Caco-2 (cell line): ENCODE measurements around the gene MADD. TPM values are rescaled to one million over a fixed set of nuclear protein-coding genes. Genes with fewer than 3 reads are reported as not detected.

Source experiments
- BruUV-seq: library from RNA; stranded (reverse); fragments of 400-500 nt; replicated peaks from 2 replicates; lab custom pipeline; 2021; lab: Mats Ljungman, UMichigan
- CTCF ChIA-PET: fragments of 300-600 bp; sonication (Branson Sonifier 250); formaldehyde crosslinking; loops from one replicate; lab custom pipeline; 2022; ENCODE audit warnings: antibody characterized with exemption; lab: Charles Lee
- POLR2A ChIA-PET: fragments of 300-600 bp; sonication (Branson Sonifier 250); formaldehyde crosslinking; loops from one replicate; lab custom pipeline; 2022; ENCODE audit warnings: antibody characterized with exemption; lab: Charles Lee
- DNase-seq, 2 experiments: peaks; one replicate each; pipeline versions ENCODE4 v3.0.0 to v3.0.0-alpha.2; 2020 to 2022
- H3K27me3 ChIP-seq: replicated peaks from 2 replicates; pipeline ENCODE4 v1.6.0; 2011; ENCODE audit warnings: low read length; ENCODE audit not compliant: control insufficient read depth, insufficient read depth
- H3K36me3 ChIP-seq: 2 replicates; pipeline ENCODE4 v1.5.1; 2011; ENCODE audit warnings: low read length; ENCODE audit not compliant: control insufficient read depth, insufficient read depth
- H3K4me1 ChIP-seq: fragments of 250-450 bp; sonication (Bioruptor Pico); 2 replicates; pipeline ENCODE4 v1.5.1; 2020; ENCODE audit warnings: mild to moderate bottlenecking
- H3K4me3 ChIP-seq: 2 replicates; pipeline ENCODE4 v1.5.1; 2011; ENCODE audit warnings: low read depth, mild to moderate bottlenecking, control low read depth, low read length
- H3K9me3 ChIP-seq: fragments of 250-450 bp; sonication (Bioruptor Pico); 2 replicates; pipeline ENCODE4 v1.5.1; 2020; ENCODE audit warnings: mild to moderate bottlenecking, moderate library complexity
- H3K27ac Mint-ChIP-seq: one replicate; pipeline ENCODE4 v1.8.0; 2022; ENCODE audit warnings: mixed read lengths; ENCODE audit not compliant: unreplicated experiment
- H3K27me3 Mint-ChIP-seq: one replicate; pipeline ENCODE4 v1.8.0; 2022; ENCODE audit warnings: mixed read lengths; ENCODE audit not compliant: insufficient read depth, unreplicated experiment
- H3K36me3 Mint-ChIP-seq: one replicate; pipeline ENCODE4 v1.8.0; 2022; ENCODE audit warnings: mild to moderate bottlenecking, mixed read lengths; ENCODE audit not compliant: insufficient read depth, unreplicated experiment
- H3K4me1 Mint-ChIP-seq: one replicate; pipeline ENCODE4 v1.8.0; 2022; ENCODE audit warnings: low read depth, mixed read lengths; ENCODE audit not compliant: unreplicated experiment
- H3K4me3 Mint-ChIP-seq: one replicate; pipeline ENCODE4 v1.8.0; 2022; ENCODE audit warnings: mild to moderate bottlenecking, moderate library complexity, mixed read lengths; ENCODE audit not compliant: unreplicated experiment
- H3K9me3 Mint-ChIP-seq: one replicate; pipeline ENCODE4 v1.8.0; 2022; ENCODE audit warnings: mixed read lengths; ENCODE audit not compliant: unreplicated experiment
- intact Hi-C: fragments of 100-400 bp; cut with micrococcal nuclease; formaldehyde crosslinking; loops from one replicate; pipeline ENCODE4 v1.10.0; 2022; ENCODE audit not compliant: unreplicated experiment
- total RNA-seq: library from RNA; stranded (reverse); gene quantifications from 2 replicates; pipeline ENCODE4 v1.2.3, GENCODE V29; 2022
- TF ChIP-seq, protein P1 (sequence below), 2 experiments: fragments of 200-600 bp in 1 of 2; IDR thresholded peaks; 1 replicate in 1 of 2; 2 replicates in 1 of 2; pipeline versions ENCODE4 v1.5.1 to v1.8.0; 2011 to 2022; ENCODE audit warnings: antibody characterized with exemption in 1 of 2, control low read depth in 1 of 2, inconsistent platforms in 1 of 2, low read depth in 1 of 2, low read length in 1 of 2, mild to moderate bottlenecking in 1 of 2, moderate library complexity in 1 of 2; ENCODE audit not compliant: insufficient read depth in 1 of 2, severe bottlenecking in 1 of 2, unreplicated experiment in 1 of 2

Gene MADD
- total RNA-seq, 1 experiment from 2014 or later = 63.8 TPM

DNA sequence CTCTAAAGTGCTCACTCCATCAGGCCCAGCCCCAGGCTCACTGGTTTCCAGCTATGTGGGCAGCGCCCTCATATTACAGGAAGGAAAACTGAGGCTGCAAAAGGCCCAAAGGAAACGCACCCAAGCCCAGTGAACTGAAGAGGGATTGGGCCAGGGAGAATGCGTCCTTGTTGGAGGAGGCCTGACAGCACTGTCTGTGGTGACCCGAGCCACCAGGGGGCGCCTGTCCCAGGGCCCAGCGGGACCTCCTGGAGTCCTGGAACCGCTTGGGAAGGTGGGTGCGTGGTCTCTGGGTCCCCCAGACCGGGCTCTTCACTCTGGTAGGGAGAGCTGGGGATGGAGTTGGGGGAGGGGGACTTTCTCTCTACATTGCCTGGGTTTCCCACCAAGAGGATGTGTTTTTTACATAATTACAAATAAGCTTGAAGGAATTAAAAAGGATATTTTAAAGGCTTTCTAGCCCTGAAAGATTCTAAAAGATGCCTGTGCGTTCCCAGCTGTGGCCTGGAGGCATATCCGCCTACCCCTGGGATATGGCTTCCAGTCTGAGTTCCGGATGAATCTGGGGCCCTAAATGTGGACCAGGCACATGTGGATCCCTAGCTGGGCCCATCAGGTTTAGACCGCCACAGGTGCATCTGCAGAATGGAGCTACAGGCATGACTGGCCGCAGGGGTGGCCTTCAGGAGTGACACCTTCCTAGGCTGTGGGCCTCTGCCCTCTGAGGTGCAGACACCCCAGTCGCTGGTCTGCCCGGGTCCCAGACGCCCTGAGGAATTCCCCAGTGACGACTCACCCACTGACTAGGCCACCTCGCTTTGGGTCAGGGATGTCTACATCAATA is 104.2 kb downstream of the MADD start:
- TF ChIP-seq, protein P1, sequence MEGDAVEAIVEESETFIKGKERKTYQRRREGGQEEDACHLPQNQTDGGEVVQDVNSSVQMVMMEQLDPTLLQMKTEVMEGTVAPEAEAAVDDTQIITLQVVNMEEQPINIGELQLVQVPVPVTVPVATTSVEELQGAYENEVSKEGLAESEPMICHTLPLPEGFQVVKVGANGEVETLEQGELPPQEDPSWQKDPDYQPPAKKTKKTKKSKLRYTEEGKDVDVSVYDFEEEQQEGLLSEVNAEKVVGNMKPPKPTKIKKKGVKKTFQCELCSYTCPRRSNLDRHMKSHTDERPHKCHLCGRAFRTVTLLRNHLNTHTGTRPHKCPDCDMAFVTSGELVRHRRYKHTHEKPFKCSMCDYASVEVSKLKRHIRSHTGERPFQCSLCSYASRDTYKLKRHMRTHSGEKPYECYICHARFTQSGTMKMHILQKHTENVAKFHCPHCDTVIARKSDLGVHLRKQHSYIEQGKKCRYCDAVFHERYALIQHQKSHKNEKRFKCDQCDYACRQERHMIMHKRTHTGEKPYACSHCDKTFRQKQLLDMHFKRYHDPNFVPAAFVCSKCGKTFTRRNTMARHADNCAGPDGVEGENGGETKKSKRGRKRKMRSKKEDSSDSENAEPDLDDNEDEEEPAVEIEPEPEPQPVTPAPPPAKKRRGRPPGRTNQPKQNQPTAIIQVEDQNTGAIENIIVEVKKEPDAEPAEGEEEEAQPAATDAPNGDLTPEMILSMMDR (IDR thresholded peaks at IDR 0.05; ENCODE audit: insufficient read depth in 1 of 2, low read depth in 1 of 2, low read length in 1 of 2, severe bottlenecking in 1 of 2, unreplicated experiment in 1 of 2) = peak; percentile 95 to 96
- no peak overlapping the region for H3K4me3 ChIP-seq
- no peak overlapping the region for H3K4me3 Mint-ChIP-seq
- intact Hi-C loops = loop anchor here (1.0 to 10.0 kb wide), 4 partner anchors 34 to 481 kb away; partner anchors contain the start of gene SLC39A13
- no peaks in the 10 kb centered on the region for H3K9me3 ChIP-seq
- BruUV-seq = no TSS peak
- peaks cover 4% of the 10 kb centered on the region; the same call in 1 of the 2 replicates for H3K4me1 ChIP-seq
- H3K27ac Mint-ChIP-seq = no peak overlapping the region
- ChIA-PET CTCF (interaction anchor here (0.7 to 1.2 kb wide), 7 partner anchors 34 to 479 kb away, joined by 3 to 5 read pairs (median 3); partner anchors contain the start of gene PSMC3), POLR2A (no interaction called here)
- no peaks in the 10 kb centered on the region for H3K36me3 ChIP-seq
- H3K4me1 Mint-ChIP-seq = peaks cover 7% of the 10 kb centered on the region
- H3K9me3 Mint-ChIP-seq = no peaks in the 10 kb centered on the region
- H3K27me3 ChIP-seq = no peaks in the 10 kb centered on the region
- peak; percentile 78 to 88 for DNase-seq
- H3K27me3 Mint-ChIP-seq = no peaks in the 10 kb centered on the region
- no peaks in the 10 kb centered on the region for H3K36me3 Mint-ChIP-seq

DNA sequence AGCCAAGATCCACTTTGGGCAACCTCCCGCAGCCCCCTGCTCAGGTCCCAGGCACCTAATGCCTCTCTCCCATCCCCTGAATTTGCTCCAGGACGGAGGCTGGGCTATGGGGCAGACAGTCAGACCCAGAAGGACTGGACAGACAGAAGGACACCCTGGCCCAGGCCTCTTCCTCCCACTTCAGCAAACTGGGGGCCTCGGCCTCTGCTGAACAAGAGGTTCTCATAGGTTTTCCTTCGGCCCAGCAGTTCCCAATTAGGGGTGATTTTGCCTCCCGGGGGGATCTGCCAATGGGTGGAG is 104.7 kb downstream of the MADD start:
- POLR2A ChIA-PET = no interaction called here
- intact Hi-C loops = loop anchor here (1.0 to 10.0 kb wide), 4 partner anchors 34 to 480 kb away; partner anchors contain the start of gene SLC39A13

DNA sequence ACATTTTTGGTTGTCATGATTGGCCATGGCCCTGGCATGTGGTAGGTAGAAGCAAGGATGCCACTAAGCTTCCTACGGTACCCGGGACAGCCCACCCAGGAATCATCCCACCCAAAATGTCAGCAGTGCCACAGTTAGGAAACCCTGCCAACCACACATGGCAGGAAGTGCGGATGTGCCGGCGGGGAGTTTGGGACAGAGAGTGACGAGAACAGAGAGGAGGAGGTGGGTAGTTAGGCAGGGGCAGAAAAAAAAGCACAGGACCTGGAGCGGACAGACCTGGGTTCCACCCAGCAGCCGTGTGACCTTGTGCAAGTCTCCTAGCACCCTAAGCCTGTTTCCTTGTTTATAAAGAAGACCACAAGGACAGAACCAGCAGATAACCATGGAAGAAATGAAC is 105.1 kb downstream of the MADD start:
- Histone ChIP-seq H3K36me3 (no peaks in the 10 kb centered on the region), H3K4me3 (no peak overlapping the region), H3K4me1 (peaks cover 4% of the 10 kb centered on the region; the same call in 1 of the 2 replicates), H3K9me3 (no peaks in the 10 kb centered on the region), H3K27me3 (no peaks in the 10 kb centered on the region)
- H3K9me3 Mint-ChIP-seq = no peaks in the 10 kb centered on the region
- no TSS peak for BruUV-seq
- POLR2A ChIA-PET = no interaction called here
- H3K4me3 Mint-ChIP-seq = no peak overlapping the region
- H3K36me3 Mint-ChIP-seq = no peaks in the 10 kb centered on the region
- DNase-seq = no peak
- TF ChIP-seq, protein P1 (IDR thresholded peaks at IDR 0.05; ENCODE audit: insufficient read depth in 1 of 2, low read depth in 1 of 2, low read length in 1 of 2, severe bottlenecking in 1 of 2, unreplicated experiment in 1 of 2) = no peak
- no peaks in the 10 kb centered on the region for H3K27me3 Mint-ChIP-seq
- peaks cover 7% of the 10 kb centered on the region for H3K4me1 Mint-ChIP-seq
- intact Hi-C loops = loop anchor here (10.0 kb wide), 1 partner anchor 480 kb away; no protein-coding TSS in a partner anchor
- CTCF ChIA-PET = interaction anchor here (0.8 to 1.2 kb wide), 3 partner anchors 54 to 478 kb away, joined by 3 to 4 read pairs (median 3); no protein-coding TSS in a partner anchor
- no peak overlapping the region for H3K27ac Mint-ChIP-seq

More for the DNA sequence above, 104.7 kb downstream of the MADD start:
- CTCF ChIA-PET = interaction anchor here (0.7 to 1.2 kb wide), 7 partner anchors 33 to 479 kb away, joined by 3 to 5 read pairs (median 3); partner anchors contain the start of gene PSMC3
- no peaks in the 10 kb centered on the region for H3K9me3 Mint-ChIP-seq
- peaks cover 4% of the 10 kb centered on the region; the same call in 1 of the 2 replicates for H3K4me1 ChIP-seq
- BruUV-seq = no TSS peak
- no peak for DNase-seq
- H3K4me3 ChIP-seq = no peak overlapping the region
- H3K27ac Mint-ChIP-seq = no peak overlapping the region
- no peaks in the 10 kb centered on the region for H3K36me3 Mint-ChIP-seq
- H3K4me3 Mint-ChIP-seq = no peak overlapping the region
- no peaks in the 10 kb centered on the region for H3K36me3 ChIP-seq
- H3K4me1 Mint-ChIP-seq = peaks cover 7% of the 10 kb centered on the region
- H3K9me3 ChIP-seq = no peaks in the 10 kb centered on the region
- H3K27me3 ChIP-seq = no peaks in the 10 kb centered on the region
- TF ChIP-seq, protein P1 (IDR thresholded peaks at IDR 0.05; ENCODE audit: insufficient read depth in 1 of 2, low read depth in 1 of 2, low read length in 1 of 2, severe bottlenecking in 1 of 2, unreplicated experiment in 1 of 2) = no peak
- no peaks in the 10 kb centered on the region for H3K27me3 Mint-ChIP-seq
